HL-60/S4 treated with phorbol 12-myristate 13-acetate at 8.2 ng/mL for 4 days and 3 days (cell line): ENCODE measurements around the gene PRR5L.

ENCODE experiments used
- in situ Hi-C: fragments of 300-500 bp; cut with MboI; formaldehyde crosslinking; loops from 2 replicates; pipeline ENCODE4 v1.15.0; 2022; ENCODE audit warnings: low sequenced_read_pairs

The PRR5L gene

GRCh38 chr11:36352922-36353321 lies 56.8 kb downstream of the PRR5L start:
- in situ Hi-C loops = no loop called here

GRCh38 chr11:36354221-36355003 lies 58.3 kb downstream of the PRR5L start:
- in situ Hi-C loops = no loop called here

GRCh38 chr11:36356201-36356600 lies 60.1 kb downstream of the PRR5L start:
- in situ Hi-C loops = no loop called here

- in situ Hi-C loops = no loop called here
Measured at GRCh38 chr11:36357831-36358230, 61.7 kb downstream of the PRR5L start.

GRCh38 chr11:36358436-36358835 lies 62.3 kb downstream of the PRR5L start:
- in situ Hi-C loops = no loop called here

GRCh38 chr11:36360318-36360717 lies 64.2 kb downstream of the PRR5L start:
- in situ Hi-C loops = no loop called here

GRCh38 chr11:36360826-36361415 lies 64.8 kb downstream of the PRR5L start:
- in situ Hi-C loops = no loop called here

GRCh38 chr11:36361472-36361871 lies 65.4 kb downstream of the PRR5L start:
- in situ Hi-C loops = no loop called here

- in situ Hi-C loops = no loop called here
Measured at GRCh38 chr11:36361901-36362391, 65.9 kb downstream of the PRR5L start.

- in situ Hi-C loops = no loop called here
Measured at GRCh38 chr11:36362902-36363301, 66.8 kb downstream of the PRR5L start.

- in situ Hi-C loops = no loop called here
Measured at GRCh38 chr11:36363361-36364268, 67.5 kb downstream of the PRR5L start.

- in situ Hi-C loops = no loop called here
Measured at GRCh38 chr11:36364551-36365325, 68.7 kb downstream of the PRR5L start.

GRCh38 chr11:36365907-36366306 lies 69.8 kb downstream of the PRR5L start:
- in situ Hi-C loops = no loop called here

- in situ Hi-C loops = no loop called here
Measured at GRCh38 chr11:36367806-36368680, 72.0 kb downstream of the PRR5L start.

- in situ Hi-C loops = no loop called here
Measured at GRCh38 chr11:36371181-36371580, 75.1 kb downstream of the PRR5L start.

GRCh38 chr11:36371590-36371989 lies 75.5 kb downstream of the PRR5L start:
- in situ Hi-C loops = no loop called here

- in situ Hi-C loops = no loop called here
Measured at GRCh38 chr11:36372101-36372771, 76.1 kb downstream of the PRR5L start.

GRCh38 chr11:36373016-36374010 lies 77.2 kb downstream of the PRR5L start:
- in situ Hi-C loops = no loop called here
